Karpas-422 (cell line): Measurements from ENCODE around the gene SLC25A20. TPM values are rescaled to one million over a fixed set of nuclear protein-coding genes. Genes with fewer than 3 reads are reported as not detected.

Experiments used
- DNase-seq: peaks from one replicate; pipeline ENCODE4 v3.0.0-alpha.2; 2015
- H2AFZ ChIP-seq: fragments of 200-600 bp; sonication (generic); 2 replicates; pipeline ENCODE4 v1.6.1; 2014; ENCODE audit warnings: antibody characterized with exemption, low read length, mixed read lengths
- H3K27ac ChIP-seq: fragments of 200-600 bp; sonication (generic); 2 replicates; pipeline ENCODE4 v1.5.1; 2014; ENCODE audit warnings: mild to moderate bottlenecking, low read length, moderate library complexity
- H3K27me3 ChIP-seq: fragments of 200-600 bp; sonication (generic); 2 replicates; pipeline ENCODE4 v1.6.1; 2014; ENCODE audit warnings: low read length, mixed read lengths
- H3K36me3 ChIP-seq: fragments of 200-600 bp; sonication (generic); 2 replicates; pipeline ENCODE4 v1.6.1; 2014; ENCODE audit warnings: low read length, mixed read lengths; ENCODE audit not compliant: insufficient read depth
- H3K4me1 ChIP-seq: fragments of 200-600 bp; sonication (generic); 2 replicates; pipeline ENCODE4 v1.6.1; 2014; ENCODE audit warnings: mild to moderate bottlenecking, low read length, mixed read lengths
- H3K4me2 ChIP-seq: fragments of 200-600 bp; sonication (generic); 2 replicates; pipeline ENCODE4 v1.6.1; 2014; ENCODE audit warnings: low read length, low read depth, mild to moderate bottlenecking; ENCODE audit not compliant: poor library complexity, severe bottlenecking
- H3K4me3 ChIP-seq: fragments of 200-600 bp; sonication (generic); 2 replicates; pipeline ENCODE4 v1.5.1; 2014; ENCODE audit warnings: mild to moderate bottlenecking, antibody characterized with exemption, low read length, mixed read lengths
- H3K79me2 ChIP-seq: fragments of 200-600 bp; sonication (generic); 2 replicates; pipeline ENCODE4 v1.6.1; 2014; ENCODE audit warnings: mild to moderate bottlenecking, low read length, mixed read lengths
- H3K9ac ChIP-seq: fragments of 200-600 bp; sonication (generic); 2 replicates; pipeline ENCODE4 v1.6.0; 2014; ENCODE audit warnings: low read length
- H3K9me2 ChIP-seq: fragments of 200-600 bp; sonication (generic), shearing (Covaris generic); replicated peaks from 2 replicates; pipeline ENCODE4 v1.6.0; 2014; ENCODE audit warnings: mild to moderate bottlenecking, low read length, moderate library complexity; ENCODE audit not compliant: insufficient read depth
- H3K9me3 ChIP-seq: fragments of 300-700, 200-600 bp; sonication (generic); 2 replicates; pipeline ENCODE4 v1.6.1; 2014; ENCODE audit warnings: low read length, mixed read lengths
- H4K20me1 ChIP-seq: fragments of 200-600 bp; sonication (generic); 2 replicates; pipeline ENCODE4 v1.6.1; 2014; ENCODE audit warnings: mild to moderate bottlenecking, antibody characterized with exemption, low read length, low read depth; ENCODE audit not compliant: insufficient read depth
- total RNA-seq: library from RNA; depleted of rRNA; stranded (reverse); fragments of >200 nt; shearing (Covaris generic); gene quantifications from 2 replicates; pipeline ENCODE4 v1.2.3, GENCODE V29; 2014; ENCODE audit warnings: low replicate concordance

The SLC25A20 gene
- total RNA-seq, 1 experiment from 2014 or later: 33.8 TPM

- H2AFZ ChIP-seq: no peak overlapping the region
- H3K4me3 ChIP-seq: no peak overlapping the region
- peaks cover 98% of the 10 kb centered on the region for H3K79me2 ChIP-seq
- peaks cover 26% of the 10 kb centered on the region for H4K20me1 ChIP-seq
- no peaks in the 10 kb centered on the region for H3K27me3 ChIP-seq
- H3K9me3 ChIP-seq: no peaks in the 10 kb centered on the region
- H3K36me3 ChIP-seq: peaks cover 70% of the 10 kb centered on the region
- DNase-seq: no peak
- H3K27ac ChIP-seq: no peak overlapping the region
- no peak overlapping the region for H3K9ac ChIP-seq
- H3K4me2 ChIP-seq: no peak overlapping the region
- H3K9me2 ChIP-seq: no peaks in the 10 kb centered on the region
- H3K4me1 ChIP-seq: peaks cover 4% of the 10 kb centered on the region; the same call in 1 of the 2 replicates
Observed at GRCh38 chr3:48931944-48932580, 33.4 kb upstream of the SLC25A20 start.

- H3K9me3 ChIP-seq: no peaks in the 10 kb centered on the region
- H3K4me2 ChIP-seq: no peak overlapping the region
- H3K9me2 ChIP-seq: no peaks in the 10 kb centered on the region
- no peaks in the 10 kb centered on the region for H3K27me3 ChIP-seq
- no peak overlapping the region for H2AFZ ChIP-seq
- peaks cover 4% of the 10 kb centered on the region; the same call in 1 of the 2 replicates for H3K4me1 ChIP-seq
- H3K36me3 ChIP-seq: peaks cover 72% of the 10 kb centered on the region
- no peak overlapping the region for H3K4me3 ChIP-seq
- H3K9ac ChIP-seq: no peak overlapping the region
- H3K79me2 ChIP-seq: peaks cover 99% of the 10 kb centered on the region
- no peak for DNase-seq
- H4K20me1 ChIP-seq: peaks cover 28% of the 10 kb centered on the region
- no peak overlapping the region for H3K27ac ChIP-seq
Observed at GRCh38 chr3:48930590-48930989, 31.9 kb upstream of the SLC25A20 start.

GRCh38 chr3:48929358-48930035 lies 30.8 kb upstream of the SLC25A20 start:
- no peaks in the 10 kb centered on the region for H3K9me2 ChIP-seq
- peaks cover 25% of the 10 kb centered on the region for H4K20me1 ChIP-seq
- H3K36me3 ChIP-seq: peaks cover 66% of the 10 kb centered on the region
- no peak overlapping the region for H3K27ac ChIP-seq
- no peak overlapping the region for H3K4me3 ChIP-seq
- no peak for DNase-seq
- H3K79me2 ChIP-seq: peaks cover 95% of the 10 kb centered on the region
- no peak overlapping the region for H2AFZ ChIP-seq
- no peak overlapping the region for H3K4me2 ChIP-seq
- H3K9me3 ChIP-seq: no peaks in the 10 kb centered on the region
- no peaks in the 10 kb centered on the region for H3K27me3 ChIP-seq
- H3K9ac ChIP-seq: no peak overlapping the region
- peaks cover 4% of the 10 kb centered on the region; the same call in 1 of the 2 replicates for H3K4me1 ChIP-seq

- Histone ChIP-seq H4K20me1 (peaks cover 22% of the 10 kb centered on the region), H3K9ac (no peak overlapping the region), H3K4me2 (no peak overlapping the region), H3K4me1 (peaks cover 4% of the 10 kb centered on the region; the same call in 1 of the 2 replicates), H3K27me3 (no peaks in the 10 kb centered on the region), H3K36me3 (peaks cover 64% of the 10 kb centered on the region), H3K27ac (no peak overlapping the region), H3K79me2 (peaks cover 91% of the 10 kb centered on the region), H3K9me2 (no peaks in the 10 kb centered on the region), H2AFZ (no peak overlapping the region), H3K9me3 (no peaks in the 10 kb centered on the region), H3K4me3 (no peak overlapping the region)
- no peak for DNase-seq
Observed at GRCh38 chr3:48928679-48929078, 30.0 kb upstream of the SLC25A20 start.

GRCh38 chr3:48927928-48928327 lies 29.2 kb upstream of the SLC25A20 start:
- no peaks in the 10 kb centered on the region for H3K9me3 ChIP-seq
- H3K79me2 ChIP-seq: peaks cover 92% of the 10 kb centered on the region
- H3K9ac ChIP-seq: no peak overlapping the region
- H2AFZ ChIP-seq: no peak overlapping the region
- H3K4me1 ChIP-seq: peaks cover 4% of the 10 kb centered on the region; the same call in 1 of the 2 replicates
- H3K9me2 ChIP-seq: no peaks in the 10 kb centered on the region
- no peak for DNase-seq
- H4K20me1 ChIP-seq: peaks cover 22% of the 10 kb centered on the region
- H3K27me3 ChIP-seq: no peaks in the 10 kb centered on the region
- H3K36me3 ChIP-seq: peaks cover 59% of the 10 kb centered on the region
- H3K27ac ChIP-seq: no peak overlapping the region
- no peak overlapping the region for H3K4me3 ChIP-seq
- no peak overlapping the region for H3K4me2 ChIP-seq

GRCh38 chr3:48926425-48927392 lies 28.0 kb upstream of the SLC25A20 start:
- Histone ChIP-seq H3K9me2 (no peaks in the 10 kb centered on the region), H3K4me2 (no peak overlapping the region), H3K4me3 (no peak overlapping the region), H3K9ac (no peak overlapping the region), H2AFZ (no peak overlapping the region), H3K27me3 (no peaks in the 10 kb centered on the region), H3K27ac (no peak overlapping the region), H3K36me3 (peaks cover 61% of the 10 kb centered on the region), H3K79me2 (peaks cover 92% of the 10 kb centered on the region), H3K9me3 (no peaks in the 10 kb centered on the region), H4K20me1 (peaks cover 17% of the 10 kb centered on the region; the same call in 1 of the 2 replicates), H3K4me1 (peaks cover 1% of the 10 kb centered on the region; the same call in 1 of the 2 replicates)
- DNase-seq: no peak

GRCh38 chr3:48919215-48920138 lies 20.8 kb upstream of the SLC25A20 start:
- peak overlapping the region; percentile 94 for H3K4me3 ChIP-seq
- H3K36me3 ChIP-seq: peaks cover 18% of the 10 kb centered on the region
- no peak overlapping the region for H2AFZ ChIP-seq
- peak overlapping the region; percentile 83 for H3K9ac ChIP-seq
- H3K4me1 ChIP-seq: peaks cover 17% of the 10 kb centered on the region
- no peaks in the 10 kb centered on the region for H3K9me3 ChIP-seq
- H3K27me3 ChIP-seq: no peaks in the 10 kb centered on the region
- H3K79me2 ChIP-seq: peaks cover 53% of the 10 kb centered on the region
- peak; percentile 93 for DNase-seq
- no peaks in the 10 kb centered on the region for H3K9me2 ChIP-seq
- H4K20me1 ChIP-seq: peaks cover 16% of the 10 kb centered on the region; the same call in 1 of the 2 replicates
- H3K4me2 ChIP-seq: peak overlapping the region; percentile 76
- H3K27ac ChIP-seq: peak overlapping the region; percentile 87
